OCI-LY1 (cell line): ENCODE measurements around the gene PFN3.

ENCODE experiments used
- H2AFZ ChIP-seq: fragments of 200-600 bp; sonication (generic), shearing (Covaris generic); 2 replicates; pipeline ENCODE4 v1.6.0; 2014; ENCODE audit warnings: antibody characterized with exemption, mild to moderate bottlenecking, low read length
- H3F3A ChIP-seq: fragments of 200-600 bp; sonication (generic), shearing (Covaris generic); 2 replicates; pipeline ENCODE4 v1.6.0; 2014; ENCODE audit warnings: mild to moderate bottlenecking, antibody characterized with exemption, low read length, moderate library complexity; ENCODE audit not compliant: insufficient read depth
- H3K27ac ChIP-seq: fragments of 200-600 bp; sonication (generic); 2 replicates; pipeline ENCODE4 v1.5.1; 2014; ENCODE audit warnings: low read length, mixed run types, mild to moderate bottlenecking, low read depth; ENCODE audit not compliant: poor library complexity, severe bottlenecking
- H3K27me3 ChIP-seq: fragments of 200-600 bp; sonication (generic); 2 replicates; pipeline ENCODE4 v1.6.0; 2014; ENCODE audit warnings: antibody characterized with exemption, mild to moderate bottlenecking, low read length, moderate library complexity; ENCODE audit not compliant: insufficient read depth
- H3K36me3 ChIP-seq: fragments of 200-600 bp; sonication (generic); 2 replicates; pipeline ENCODE4 v1.6.1; 2014; ENCODE audit warnings: mild to moderate bottlenecking, antibody characterized with exemption, low read length, moderate library complexity, mixed read lengths; ENCODE audit not compliant: insufficient read depth
- H3K4me1 ChIP-seq: fragments of 200-600 bp; sonication (generic); 2 replicates; pipeline ENCODE4 v1.5.1; 2014; ENCODE audit warnings: mild to moderate bottlenecking, low read length, moderate library complexity; ENCODE audit not compliant: insufficient read depth, severe bottlenecking
- H3K4me2 ChIP-seq: fragments of 200-600 bp; sonication (generic), shearing (Covaris generic); 2 replicates; pipeline ENCODE4 v1.6.1; 2014; ENCODE audit warnings: low read length
- H3K4me3 ChIP-seq: fragments of 200-600 bp; sonication (generic); 2 replicates; pipeline ENCODE4 v1.5.1; 2014; ENCODE audit warnings: low read length, low read depth, mild to moderate bottlenecking, mixed read lengths; ENCODE audit not compliant: poor library complexity, severe bottlenecking
- H3K79me2 ChIP-seq: fragments of 200-600 bp; shearing (Covaris generic); 2 replicates; pipeline ENCODE4 v1.6.1; 2016; ENCODE audit warnings: mixed run types, low read length, mixed read lengths; ENCODE audit not compliant: insufficient read depth
- H3K9ac ChIP-seq: fragments of 200-600 bp; sonication (generic), shearing (Covaris generic); 2 replicates; pipeline ENCODE4 v1.6.1; 2014; ENCODE audit warnings: mild to moderate bottlenecking, low read length, mixed read lengths
- H3K9me2 ChIP-seq: fragments of 200-600 bp; sonication (generic), shearing (Covaris generic); 2 replicates; pipeline ENCODE4 v1.6.1; 2014; ENCODE audit warnings: low read depth, mild to moderate bottlenecking, low read length, mixed read lengths
- H3K9me3 ChIP-seq: fragments of 200-600 bp; shearing (Covaris generic); 2 replicates; pipeline ENCODE4 v1.6.1; 2014; ENCODE audit warnings: low read length, mixed read lengths
- H4K20me1 ChIP-seq: fragments of 200-600 bp; sonication (generic), shearing (Covaris generic); 2 replicates; pipeline ENCODE4 v1.6.0; 2016; ENCODE audit warnings: mild to moderate bottlenecking, low read length; ENCODE audit not compliant: insufficient read depth
- EZH2 ChIP-seq: fragments of 200-600 bp; sonication (generic), shearing (Covaris generic); IDR thresholded peaks from 2 replicates; pipeline ENCODE4 v1.8.0; 2017; ENCODE audit warnings: borderline replicate concordance, mixed run types, mild to moderate bottlenecking, antibody characterized with exemption, low read length, moderate library complexity, mixed read lengths
- TF ChIP-seq, protein P1 (sequence below): fragments of 200-600 bp; sonication (generic), shearing (Covaris generic); IDR thresholded peaks from 2 replicates; pipeline ENCODE4 v1.5.1; 2017; ENCODE audit warnings: mild to moderate bottlenecking, antibody characterized with exemption, low read length, moderate library complexity, mixed read lengths

PFN3 gene

DNA sequence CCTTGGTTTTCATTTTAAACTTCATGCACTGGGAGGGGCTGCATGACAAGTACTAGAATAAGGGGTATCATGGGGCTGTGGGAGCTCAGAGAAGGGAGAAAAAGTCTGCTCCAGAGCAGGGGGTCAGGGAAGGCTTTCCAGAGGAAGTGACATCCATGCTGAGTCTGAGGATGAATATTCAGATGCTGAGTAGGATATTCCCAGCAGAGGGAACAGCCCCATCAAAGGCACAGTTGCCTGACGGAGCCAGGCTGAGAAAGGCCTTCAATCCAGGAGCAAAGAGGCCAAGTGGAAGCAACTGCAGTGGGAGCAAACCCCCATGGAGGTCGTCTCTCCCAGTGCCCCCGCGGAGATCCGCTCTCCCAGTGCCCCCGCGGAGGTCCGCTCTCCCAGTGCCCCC lies 4.4 kb downstream of the PFN3 start:
- no peaks in the 10 kb centered on the region for H3K9me2 ChIP-seq
- no peak overlapping the region for H3K9ac ChIP-seq
- no peak overlapping the region for H3K4me3 ChIP-seq
- no peak for TF ChIP-seq EZH2
- TF ChIP-seq, protein P1, sequence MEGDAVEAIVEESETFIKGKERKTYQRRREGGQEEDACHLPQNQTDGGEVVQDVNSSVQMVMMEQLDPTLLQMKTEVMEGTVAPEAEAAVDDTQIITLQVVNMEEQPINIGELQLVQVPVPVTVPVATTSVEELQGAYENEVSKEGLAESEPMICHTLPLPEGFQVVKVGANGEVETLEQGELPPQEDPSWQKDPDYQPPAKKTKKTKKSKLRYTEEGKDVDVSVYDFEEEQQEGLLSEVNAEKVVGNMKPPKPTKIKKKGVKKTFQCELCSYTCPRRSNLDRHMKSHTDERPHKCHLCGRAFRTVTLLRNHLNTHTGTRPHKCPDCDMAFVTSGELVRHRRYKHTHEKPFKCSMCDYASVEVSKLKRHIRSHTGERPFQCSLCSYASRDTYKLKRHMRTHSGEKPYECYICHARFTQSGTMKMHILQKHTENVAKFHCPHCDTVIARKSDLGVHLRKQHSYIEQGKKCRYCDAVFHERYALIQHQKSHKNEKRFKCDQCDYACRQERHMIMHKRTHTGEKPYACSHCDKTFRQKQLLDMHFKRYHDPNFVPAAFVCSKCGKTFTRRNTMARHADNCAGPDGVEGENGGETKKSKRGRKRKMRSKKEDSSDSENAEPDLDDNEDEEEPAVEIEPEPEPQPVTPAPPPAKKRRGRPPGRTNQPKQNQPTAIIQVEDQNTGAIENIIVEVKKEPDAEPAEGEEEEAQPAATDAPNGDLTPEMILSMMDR, result no peak
- no peak overlapping the region for H3K27ac ChIP-seq
- H3K4me2 ChIP-seq, result no peak overlapping the region
- no peaks in the 10 kb centered on the region for H3K79me2 ChIP-seq
- peaks cover 4% of the 10 kb centered on the region for H3K27me3 ChIP-seq
- no peaks in the 10 kb centered on the region for H3F3A ChIP-seq
- no peaks in the 10 kb centered on the region for H3K4me1 ChIP-seq
- H2AFZ ChIP-seq, result no peak overlapping the region
- H3K36me3 ChIP-seq, result no peaks in the 10 kb centered on the region
- H3K9me3 ChIP-seq, result no peaks in the 10 kb centered on the region
- no peaks in the 10 kb centered on the region for H4K20me1 ChIP-seq

DNA sequence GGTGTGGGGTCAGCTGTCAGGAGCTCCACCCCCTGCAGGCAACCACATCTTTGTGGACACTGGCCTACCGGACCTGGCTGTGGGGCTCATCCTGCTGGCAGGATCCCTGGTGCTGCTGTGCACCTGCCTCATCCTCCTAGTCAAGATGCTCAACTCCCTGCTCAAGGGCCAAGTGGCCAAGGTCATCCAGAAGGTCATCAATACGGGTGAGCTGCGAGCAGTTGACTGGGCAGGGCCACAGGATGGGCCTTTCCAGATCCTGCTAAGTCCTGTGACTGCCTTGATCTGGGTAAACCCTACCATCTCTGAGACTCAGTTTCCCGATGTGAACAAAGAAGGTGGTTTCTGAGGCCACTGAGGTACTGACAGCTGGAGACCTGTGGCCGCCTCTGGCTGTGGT lies 6.5 kb downstream of the PFN3 start:
- peaks cover 15% of the 10 kb centered on the region for H3K4me1 ChIP-seq
- H3F3A ChIP-seq, result no peaks in the 10 kb centered on the region
- TF ChIP-seq EZH2, result no peak
- TF ChIP-seq, protein P1, result no peak
- peaks cover 4% of the 10 kb centered on the region for H3K27me3 ChIP-seq
- no peak overlapping the region for H2AFZ ChIP-seq
- H3K79me2 ChIP-seq, result no peaks in the 10 kb centered on the region
- no peaks in the 10 kb centered on the region for H3K36me3 ChIP-seq
- no peaks in the 10 kb centered on the region for H3K9me2 ChIP-seq
- no peak overlapping the region for H3K4me2 ChIP-seq
- no peak overlapping the region for H3K9ac ChIP-seq
- H4K20me1 ChIP-seq, result no peaks in the 10 kb centered on the region
- H3K9me3 ChIP-seq, result no peaks in the 10 kb centered on the region
- no peak overlapping the region for H3K4me3 ChIP-seq
- no peak overlapping the region for H3K27ac ChIP-seq

DNA sequence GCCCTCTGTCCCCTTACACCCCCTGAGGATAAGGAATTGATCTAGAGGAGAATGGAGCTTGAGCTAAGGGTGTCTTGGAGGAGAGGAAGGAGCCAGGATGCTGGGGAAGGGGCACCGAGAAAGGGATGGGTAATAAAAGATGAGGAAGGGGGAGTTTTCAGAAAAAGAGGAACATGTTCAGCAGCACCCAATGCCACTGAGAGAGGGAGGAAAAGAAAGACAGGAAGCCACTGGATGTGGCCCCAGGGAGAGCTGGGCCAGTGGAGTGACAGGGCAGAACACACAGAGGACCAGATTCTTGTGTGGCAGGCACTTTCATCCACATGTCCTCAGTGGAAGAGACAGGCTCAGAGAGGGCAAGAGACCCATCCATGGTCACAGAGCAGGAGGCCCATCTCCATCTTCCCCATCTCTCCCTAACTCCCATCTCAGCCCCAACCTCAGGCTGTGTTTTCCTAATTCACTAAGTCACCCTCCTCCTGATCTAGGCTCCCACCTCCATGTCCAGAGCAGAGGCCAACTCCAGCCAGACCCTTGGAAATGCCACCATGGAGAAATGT lies 7.2 kb downstream of the PFN3 start:
- H3K4me3 ChIP-seq, result no peak overlapping the region
- H4K20me1 ChIP-seq, result no peaks in the 10 kb centered on the region
- H3K4me2 ChIP-seq, result no peak overlapping the region
- H3K79me2 ChIP-seq, result no peaks in the 10 kb centered on the region
- H3K4me1 ChIP-seq, result peaks cover 21% of the 10 kb centered on the region
- H3K9ac ChIP-seq, result no peak overlapping the region
- no peak for TF ChIP-seq EZH2
- TF ChIP-seq, protein P1, result no peak
- H3F3A ChIP-seq, result no peaks in the 10 kb centered on the region
- no peaks in the 10 kb centered on the region for H3K36me3 ChIP-seq
- H2AFZ ChIP-seq, result no peak overlapping the region
- H3K27ac ChIP-seq, result no peak overlapping the region
- H3K27me3 ChIP-seq, result peaks cover 4% of the 10 kb centered on the region
- H3K9me2 ChIP-seq, result no peaks in the 10 kb centered on the region
- H3K9me3 ChIP-seq, result no peaks in the 10 kb centered on the region
